ENCODE results near the gene COMP.

COMP gene

DNA sequence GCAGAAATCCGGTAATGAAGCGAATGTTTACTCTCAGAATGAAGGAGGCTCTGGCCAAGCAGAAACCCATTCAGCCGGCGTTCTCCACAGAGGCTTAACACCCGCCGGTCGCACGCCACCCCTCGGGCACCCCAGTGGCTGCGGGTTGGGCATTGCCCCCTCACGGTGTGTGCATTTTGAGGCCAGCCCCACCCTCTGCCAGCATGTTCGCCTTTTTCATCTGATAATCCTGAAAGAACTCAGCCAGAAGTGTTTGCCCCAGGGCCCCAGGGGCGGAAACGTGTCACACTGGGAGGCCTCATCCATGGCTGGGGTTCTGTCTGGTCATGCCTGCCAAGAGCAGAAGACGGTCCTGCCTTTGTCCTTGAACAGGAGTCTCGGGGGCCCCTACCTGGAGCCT, 34.2 kb downstream of the COMP start:
- no peaks in the 10 kb centered on the region for H3K9me3 ChIP-seq (replicated peaks in 1 of 11)
- H3K4me3 ChIP-seq, result no peak overlapping the region
- H3K4me1 ChIP-seq, result peaks cover 6 to 52% (median 38%) of the 10 kb centered on the region in 10 experiments
- H3K27ac ChIP-seq, result no peak overlapping the region
- no peak for TF ChIP-seq Cebpa-rat (IDR thresholded peaks at IDR 0.05)
- H3K9ac ChIP-seq, result peak overlapping the region in 1 of 11 experiments; percentile 17; a peak in 1 of 22 replicates
- peaks cover 0 to 48% (median 10%) of the 10 kb centered on the region in 11 experiments; a peak in 13 of 22 replicates for H4K20me1 ChIP-seq
- peak overlapping the region in 3 of 11 experiments; percentile 2 to 24 (median 12); a peak in 5 of 22 replicates for H3K4me2 ChIP-seq
- H3K27me3 ChIP-seq, result no peaks in the 10 kb centered on the region
- peaks cover 19 to 48% (median 33%) of the 10 kb centered on the region in 11 experiments; a peak in 21 of 22 replicates for H3K36me3 ChIP-seq

DNA sequence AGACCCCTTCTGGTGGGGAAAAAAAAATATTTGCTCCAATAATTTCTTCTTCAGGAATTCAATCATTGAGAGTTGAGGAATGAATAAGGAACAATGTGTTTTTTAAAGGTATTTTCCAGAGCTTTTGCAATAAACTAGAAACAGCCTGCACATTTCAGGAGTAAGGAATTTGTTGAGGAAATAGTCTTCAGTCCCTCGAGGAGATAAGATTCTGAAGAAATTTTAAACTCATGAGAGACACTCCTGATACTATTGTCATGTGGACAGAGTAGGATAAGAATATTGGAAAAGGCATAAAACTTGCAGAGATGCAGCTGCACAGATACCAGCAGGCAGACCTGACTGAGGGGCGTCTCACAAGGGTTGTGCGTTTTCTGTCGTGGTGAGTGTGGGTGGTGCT, 36.6 kb downstream of the COMP start:
- no peak for TF ChIP-seq Cebpa-rat (IDR thresholded peaks at IDR 0.05)
- Histone ChIP-seq H3K27ac (no peak overlapping the region), H3K4me2 (no peak overlapping the region), H4K20me1 (peaks cover 0 to 47% (median 10%) of the 10 kb centered on the region in 11 experiments; a peak in 10 of 22 replicates), H3K9ac (no peak overlapping the region), H3K27me3 (no peaks in the 10 kb centered on the region), H3K4me3 (no peak overlapping the region), H3K9me3 (replicated peaks in 1 of 11) (no peaks in the 10 kb centered on the region), H3K36me3 (peaks cover 27 to 72% (median 45%) of the 10 kb centered on the region in 11 experiments), H3K4me1 (peaks cover 15 to 45% (median 30%) of the 10 kb centered on the region in 10 experiments; a peak in 18 of 20 replicates)

DNA sequence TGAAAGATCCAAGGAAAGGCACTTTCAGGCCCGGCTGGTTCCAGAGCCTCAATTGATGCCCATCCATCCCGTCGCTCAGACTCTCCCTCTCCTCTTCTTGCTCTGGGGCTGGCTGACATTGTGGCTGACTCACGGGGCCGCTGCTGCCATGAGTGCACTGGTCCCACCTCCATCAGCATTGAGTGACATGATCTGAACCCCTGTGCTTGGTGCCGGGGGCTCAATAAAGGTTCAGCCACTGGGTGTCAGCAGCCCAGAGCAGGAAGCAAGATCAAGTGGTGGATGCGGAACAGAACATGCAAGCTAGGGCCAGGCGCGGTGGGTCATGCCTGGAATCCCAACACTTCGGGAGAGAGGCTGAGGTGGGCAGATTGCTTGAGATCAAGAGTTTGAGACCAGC, 39.5 kb downstream of the COMP start:
- Histone ChIP-seq H3K4me1 (peaks cover 16 to 30% (median 25%) of the 10 kb centered on the region in 10 experiments; a peak in 19 of 20 replicates), H3K9me3 (replicated peaks in 1 of 11) (no peaks in the 10 kb centered on the region), H3K4me3 (no peak overlapping the region), H3K4me2 (no peak overlapping the region), H3K9ac (no peak overlapping the region), H3K27ac (no peak overlapping the region), H4K20me1 (peaks cover 0 to 26% (median 4%) of the 10 kb centered on the region in 11 experiments; a peak in 6 of 22 replicates), H3K36me3 (peaks cover 22 to 67% (median 44%) of the 10 kb centered on the region in 11 experiments), H3K27me3 (no peaks in the 10 kb centered on the region)
- TF ChIP-seq Cebpa-rat (IDR thresholded peaks at IDR 0.05), result no peak

DNA sequence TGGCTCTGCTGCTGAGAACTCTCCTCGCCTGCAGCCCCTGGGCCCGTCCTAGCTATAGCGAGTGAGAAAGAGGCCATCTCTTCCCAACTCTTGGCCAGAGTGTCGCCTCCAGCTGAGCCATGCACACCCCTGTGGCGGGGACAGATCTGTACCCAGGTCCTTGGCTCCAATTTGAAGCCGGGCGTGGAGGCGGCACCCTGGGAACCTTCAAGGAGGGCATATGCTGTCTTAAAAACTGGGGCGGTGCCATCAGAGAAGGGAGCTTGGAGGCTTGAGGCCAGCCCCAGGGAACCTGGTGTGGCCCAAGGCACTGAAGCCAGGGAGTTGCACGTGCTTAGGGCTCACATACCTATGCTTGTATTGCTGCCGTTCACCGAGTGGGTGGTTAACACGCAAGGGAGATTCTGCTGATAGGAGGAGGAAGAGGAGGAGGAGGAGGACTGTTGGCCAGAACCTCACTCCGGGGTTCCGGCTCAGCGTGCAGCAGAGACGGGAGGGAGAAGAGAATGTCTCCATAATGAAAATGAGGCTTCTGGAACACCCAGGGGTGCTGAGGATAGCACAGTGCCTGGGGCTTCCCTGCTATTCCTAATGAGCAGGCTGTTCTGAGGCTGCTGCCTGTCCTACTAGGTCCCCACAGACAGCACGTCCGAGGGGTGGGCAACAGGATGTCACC, 40.7 kb downstream of the COMP start:
- Histone ChIP-seq H3K9ac (no peak overlapping the region; a peak in 1 of 22 replicates), H3K9me3 (replicated peaks in 1 of 11) (no peaks in the 10 kb centered on the region), H3K27ac (no peak overlapping the region), H3K4me3 (no peak overlapping the region), H3K36me3 (peaks cover 17 to 56% (median 40%) of the 10 kb centered on the region in 11 experiments; a peak in 21 of 22 replicates), H3K4me1 (peaks cover 16 to 36% (median 25%) of the 10 kb centered on the region in 10 experiments; a peak in 19 of 20 replicates), H3K4me2 (peak overlapping the region in 8 of 11 experiments; percentile 15 to 75 (median 57); a peak in 13 of 22 replicates), H4K20me1 (peaks cover 0 to 32% (median 7%) of the 10 kb centered on the region in 11 experiments; a peak in 9 of 22 replicates), H3K27me3 (no peaks in the 10 kb centered on the region)
- no peak for TF ChIP-seq Cebpa-rat (IDR thresholded peaks at IDR 0.05)

DNA sequence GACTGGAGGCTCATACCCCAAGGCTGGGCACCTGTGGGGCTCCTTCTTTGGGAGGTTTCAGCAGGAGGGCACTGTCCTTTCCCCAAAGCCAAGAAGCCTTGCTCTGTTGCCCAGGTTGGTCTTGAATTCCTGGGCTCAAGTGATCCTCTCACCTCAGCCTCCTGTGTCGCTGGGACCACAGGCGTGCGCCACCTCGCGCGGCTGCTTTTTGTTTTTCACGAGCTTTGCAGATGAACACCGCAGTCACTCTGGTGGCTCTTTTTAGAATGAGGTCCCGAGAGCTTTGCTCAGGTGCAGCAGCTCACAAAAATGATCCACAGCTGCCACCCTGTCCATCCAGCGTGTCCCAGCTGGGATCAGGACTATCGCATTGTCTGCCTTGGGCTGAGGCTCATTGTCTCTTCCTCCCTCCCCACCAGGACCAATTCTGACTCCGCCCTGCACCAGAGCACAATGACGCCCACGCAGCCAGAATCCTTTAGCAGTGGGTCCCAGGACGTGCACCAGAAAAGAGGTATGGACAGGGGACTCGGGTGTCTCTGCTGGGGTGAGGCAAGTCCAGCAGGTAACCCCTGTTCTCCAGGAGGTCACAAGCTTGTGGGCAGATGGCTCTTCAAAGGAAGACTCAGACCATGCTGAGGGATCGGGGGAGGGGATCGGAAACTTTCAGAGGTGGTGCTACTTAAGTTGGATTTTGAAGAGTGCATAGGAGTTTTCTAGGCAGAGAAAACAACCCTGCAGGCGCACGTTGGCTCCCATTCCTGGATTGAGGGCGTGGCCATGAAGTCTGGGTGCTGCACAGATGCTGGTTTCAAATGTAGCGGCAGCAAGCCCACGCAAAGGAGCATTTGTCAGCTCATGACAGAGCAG, 41.5 kb downstream of the COMP start:
- Histone ChIP-seq H3K9ac (peak overlapping the region in 2 of 11 experiments; percentile 6 to 26; a peak in 3 of 22 replicates), H3K9me3 (replicated peaks in 1 of 11) (no peaks in the 10 kb centered on the region), H3K36me3 (peaks cover 17 to 53% (median 38%) of the 10 kb centered on the region in 11 experiments; a peak in 21 of 22 replicates), H3K27me3 (no peaks in the 10 kb centered on the region), H3K27ac (no peak overlapping the region), H3K4me1 (peaks cover 16 to 36% (median 25%) of the 10 kb centered on the region in 10 experiments; a peak in 19 of 20 replicates), H3K4me3 (no peak overlapping the region), H3K4me2 (peak overlapping the region in 10 of 11 experiments; percentile 10 to 75 (median 63); a peak in 21 of 22 replicates), H4K20me1 (peaks cover 0 to 41% (median 13%) of the 10 kb centered on the region in 11 experiments; a peak in 12 of 22 replicates)
- TF ChIP-seq Cebpa-rat (IDR thresholded peaks at IDR 0.05), result no peak

DNA sequence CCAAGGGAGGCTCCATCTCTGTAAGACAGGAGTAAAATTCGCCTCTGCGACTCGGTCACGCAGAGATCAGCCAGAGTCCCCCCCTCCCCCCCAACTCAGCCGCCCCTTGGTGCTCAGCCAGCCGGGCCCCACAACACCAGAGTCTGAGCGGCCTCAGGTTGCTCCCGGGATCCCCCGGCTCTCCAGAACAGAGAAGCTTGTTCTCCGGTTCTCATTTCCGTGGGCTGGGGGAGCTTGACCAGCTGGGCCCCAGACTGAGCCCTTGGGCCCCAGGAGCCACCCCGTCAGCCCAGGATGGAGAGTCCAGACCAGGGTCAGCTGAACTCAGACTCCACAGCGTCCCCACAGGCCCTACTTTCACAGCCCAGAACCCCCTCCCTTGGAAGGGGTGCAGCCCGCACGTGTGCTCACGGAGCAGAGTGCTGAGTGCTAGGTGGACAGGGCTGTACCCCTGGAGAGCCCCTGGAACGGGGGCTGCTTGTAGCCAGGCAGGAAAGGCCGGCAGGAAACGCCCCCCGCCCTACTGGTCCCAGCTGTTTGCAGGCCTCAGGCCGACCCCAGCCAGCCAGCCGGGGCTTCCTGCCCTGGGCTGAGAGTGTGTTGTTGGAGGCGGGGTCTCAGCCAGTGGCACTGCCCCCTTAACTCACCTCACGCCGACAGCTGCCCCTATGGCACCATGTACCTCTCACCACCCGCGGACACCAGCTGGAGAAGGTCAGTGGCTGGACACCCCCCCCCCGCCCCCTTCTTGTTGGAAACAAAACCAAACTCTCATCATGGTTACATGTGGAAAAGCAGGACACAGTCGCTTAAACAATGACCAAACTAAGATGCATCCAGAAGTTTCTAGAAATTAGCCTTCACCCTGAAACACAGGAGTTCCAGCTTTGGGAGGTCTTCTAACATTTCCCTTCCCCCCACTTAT, 44.4 kb downstream of the COMP start:
- peaks cover 22 to 53% (median 31%) of the 10 kb centered on the region in 10 experiments; a peak in 19 of 20 replicates for H3K4me1 ChIP-seq
- H3K9ac ChIP-seq, result peak overlapping the region in 2 of 11 experiments; percentile 10 to 31; a peak in 2 of 22 replicates
- H3K27me3 ChIP-seq, result no peaks in the 10 kb centered on the region
- peaks cover 8 to 65% (median 40%) of the 10 kb centered on the region in 11 experiments; a peak in 19 of 22 replicates for H4K20me1 ChIP-seq
- no peak overlapping the region; a peak in 1 of 22 replicates for H3K27ac ChIP-seq
- no peak for TF ChIP-seq Cebpa-rat (IDR thresholded peaks at IDR 0.05)
- peak overlapping the region in 4 of 11 experiments; percentile 23 to 46 (median 31); a peak in 6 of 22 replicates for H3K4me2 ChIP-seq
- H3K9me3 ChIP-seq (replicated peaks in 1 of 11), result no peaks in the 10 kb centered on the region
- peaks cover 0 to 51% (median 20%) of the 10 kb centered on the region in 11 experiments; a peak in 13 of 22 replicates for H3K36me3 ChIP-seq
- no peak overlapping the region for H3K4me3 ChIP-seq

DNA sequence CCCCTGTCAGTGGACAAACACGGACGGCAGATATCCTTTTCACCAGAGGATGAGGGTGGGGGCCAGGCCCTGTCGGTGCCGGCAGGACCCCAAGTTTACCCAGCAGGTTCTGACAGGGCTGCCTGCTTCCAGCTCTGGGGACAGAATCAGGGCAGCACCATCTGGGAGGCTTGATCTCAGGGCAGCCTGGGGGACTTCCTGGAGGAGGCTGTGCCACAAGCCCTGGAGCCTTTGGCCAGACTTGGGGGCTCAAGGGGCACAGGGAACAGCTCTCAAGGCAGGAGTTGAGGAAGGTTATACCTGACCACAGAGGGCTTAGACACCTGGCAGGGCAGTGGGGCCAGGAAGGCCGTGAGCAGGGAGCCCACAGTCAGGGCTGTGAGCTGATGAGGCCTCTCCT, 45.2 kb downstream of the COMP start:
- H3K4me1 ChIP-seq, result peaks cover 18 to 60% (median 37%) of the 10 kb centered on the region in 10 experiments; a peak in 19 of 20 replicates
- no peak overlapping the region for H3K4me3 ChIP-seq
- TF ChIP-seq Cebpa-rat (IDR thresholded peaks at IDR 0.05), result no peak
- peaks cover 0 to 44% (median 17%) of the 10 kb centered on the region in 11 experiments; a peak in 13 of 22 replicates for H3K36me3 ChIP-seq
- no peak overlapping the region; a peak in 1 of 22 replicates for H3K27ac ChIP-seq
- H3K4me2 ChIP-seq, result no peak overlapping the region
- H3K27me3 ChIP-seq, result no peaks in the 10 kb centered on the region
- H3K9ac ChIP-seq, result 0 out of 22 replicates have a peak overlapping the region, but pooled peaks of 2 of the 11 experiments have one; percentile 9 to 15
- no peaks in the 10 kb centered on the region for H3K9me3 ChIP-seq (replicated peaks in 1 of 11)
- peaks cover 10 to 67% (median 47%) of the 10 kb centered on the region in 11 experiments; a peak in 20 of 22 replicates for H4K20me1 ChIP-seq
